B cell (primary cell): ENCODE results near the gene MYO16. TPM values are rescaled to one million over a fixed set of nuclear protein-coding genes. Genes with fewer than 3 reads are reported as not detected.

Source experiments
- ATAC-seq: fragments of 200-7000 bp; cut with Tn5 transposase; one replicate; pipeline ENCODE4 v1.10.0; 2021; ENCODE audit warnings: low read depth, mild to moderate bottlenecking, moderate number of reproducible peaks, moderate library complexity
- CTCF ChIA-PET: fragments of 350-600 bp; sonication (Branson Sonifier 250); formaldehyde crosslinking; loops from one replicate; lab custom pipeline; 2021; ENCODE audit warnings: antibody characterized with exemption, inconsistent platforms; lab: Charles Lee
- POLR2A ChIA-PET: fragments of 350-600 bp; sonication (Branson Sonifier 250); formaldehyde crosslinking; loops from one replicate; lab custom pipeline; 2021; ENCODE audit warnings: antibody characterized with exemption; lab: Charles Lee
- DNase-seq: peaks from one replicate; pipeline ENCODE4 v3.0.0; 2013
- H2AFZ ChIP-seq: 2 replicates; pipeline ENCODE4 v1.6.1; 2012; ENCODE audit warnings: mild to moderate bottlenecking, low read depth, low read length; ENCODE audit not compliant: insufficient read depth, poor library complexity, severe bottlenecking
- H3K27ac ChIP-seq, 2 donors: 1 replicate in 1 of 2; 2 replicates in 1 of 2; pipeline ENCODE4 v1.5.1; 2012 to 2013; ENCODE audit warnings: low read length in 2 of 2, mild to moderate bottlenecking in 2 of 2, moderate library complexity in 1 of 2
- H3K27me3 ChIP-seq, 4 experiments: fragments of 200-600 bp in 1 of 4; sonication (generic) in 1 of 4; replicated peaks in 1 of 4; 1 replicate in 2 of 4; 2 replicates in 2 of 4; pipeline versions ENCODE4 v1.6.1 to v1.7.0; 2013 to 2016; ENCODE audit warnings: low read length in 3 of 4, mild to moderate bottlenecking in 2 of 4, mixed read lengths in 1 of 4, moderate library complexity in 1 of 4; ENCODE audit not compliant: insufficient read depth in 4 of 4, control insufficient read depth in 3 of 4; ENCODE audit errors: control extremely low read depth in 1 of 4
- H3K36me3 ChIP-seq, 2 experiments: replicated peaks in 1 of 2; 1 replicate in 1 of 2; 2 replicates in 1 of 2; pipeline versions ENCODE4 v1.6.1 to v1.7.1; 2013; ENCODE audit warnings: low read length in 1 of 2; ENCODE audit not compliant: insufficient read depth in 2 of 2, control insufficient read depth in 1 of 2; ENCODE audit errors: control extremely low read depth in 1 of 2, extremely low read depth in 1 of 2
- H3K4me1 ChIP-seq, 2 donors: fragments of 200-600 bp in 1 of 2; sonication (generic) in 1 of 2; 1 replicate in 1 of 2; 2 replicates in 1 of 2; pipeline versions ENCODE4 v1.5.1 to v1.6.1; 2013 to 2017; ENCODE audit warnings: low read length in 2 of 2; ENCODE audit not compliant: control insufficient read depth in 2 of 2, insufficient read depth in 2 of 2
- H3K4me2 ChIP-seq: replicated peaks from 2 replicates; pipeline ENCODE3; 2012; ENCODE audit warnings: mild to moderate bottlenecking, low read depth, low read length; ENCODE audit not compliant: poor library complexity, severe bottlenecking
- H3K4me3 ChIP-seq, 5 experiments: fragments of 200-600 bp in 1 of 5; sonication (generic) in 1 of 5; 1 replicate in 3 of 5; 2 replicates in 2 of 5; pipeline versions ENCODE4 v1.5.1 to v1.7.0; 2011 to 2016; ENCODE audit warnings: low read length in 4 of 5, mild to moderate bottlenecking in 4 of 5, low read depth in 2 of 5, control low read depth in 1 of 5, moderate library complexity in 1 of 5; ENCODE audit not compliant: insufficient read depth in 1 of 5; ENCODE audit errors: control extremely low read depth in 1 of 5, extremely low read depth in 1 of 5
- H3K79me2 ChIP-seq: fragments of 200-600 bp; sonication (generic); one replicate; pipeline ENCODE4 v1.6.0; 2016; ENCODE audit warnings: low read length; ENCODE audit not compliant: control insufficient read depth, insufficient read depth
- H3K9ac ChIP-seq: fragments of 200-600 bp; sonication (generic); 2 replicates; pipeline ENCODE4 v1.6.1; 2017; ENCODE audit warnings: mild to moderate bottlenecking, low read length, moderate library complexity
- H3K9me3 ChIP-seq, 3 donors: one replicate each; pipeline versions ENCODE4 v1.6.1 to v1.7.1; 2013; ENCODE audit warnings: low read length in 2 of 3; ENCODE audit not compliant: control insufficient read depth in 2 of 3, insufficient read depth in 1 of 3; ENCODE audit errors: control extremely low read depth in 1 of 3
- H4K20me1 ChIP-seq: 2 replicates; pipeline ENCODE4 v1.6.0; 2012; ENCODE audit warnings: mild to moderate bottlenecking, low read length; ENCODE audit not compliant: insufficient read depth, control insufficient read depth, poor library complexity, severe bottlenecking
- H3K27ac Mint-ChIP-seq: one replicate; pipeline ENCODE4 v1.8.0; 2021; ENCODE audit warnings: mixed read lengths
- H3K27me3 Mint-ChIP-seq: one replicate; pipeline ENCODE4 v1.8.0; 2021; ENCODE audit warnings: mixed read lengths
- H3K4me1 Mint-ChIP-seq: one replicate; pipeline ENCODE4 v1.8.0; 2021; ENCODE audit warnings: mixed read lengths
- H3K4me3 Mint-ChIP-seq: one replicate; pipeline ENCODE4 v1.8.0; 2021; ENCODE audit warnings: mixed read lengths
- H3K9me3 Mint-ChIP-seq: one replicate; pipeline ENCODE4 v1.8.0; 2022; ENCODE audit warnings: mixed read lengths; ENCODE audit not compliant: insufficient read depth
- CTCF ChIP-seq: fragments of 200-600 bp; IDR thresholded peaks from one replicate; pipeline ENCODE4 v1.8.0; 2022; ENCODE audit warnings: antibody characterized with exemption, mild to moderate bottlenecking
- EZH2 ChIP-seq: IDR thresholded peaks from 2 replicates; pipeline ENCODE4 v1.6.1; 2012; ENCODE audit warnings: borderline replicate concordance, low read depth, mild to moderate bottlenecking, moderate library complexity, low read length; ENCODE audit not compliant: insufficient read depth, poor library complexity, severe bottlenecking
- WGBS: methylation state at CpG from one replicate; pipeline ENCODE4 v1.1.5; 2013; ENCODE audit warnings: missing lambda C conversion rate; ENCODE audit not compliant: insufficient coverage; 5-methylcytosine and 5-hydroxymethylcytosine counted together
- intact Hi-C: fragments of 100-400 bp; cut with micrococcal nuclease; formaldehyde crosslinking; loops from one replicate; pipeline ENCODE4 v1.10.0; 2022
- polyA plus RNA-seq: library from polyadenylated mRNA; depleted of rRNA; stranded (reverse); fragments of >200 nt; gene quantifications from 2 replicates; pipeline ENCODE4 v1.2.3, GENCODE V29; 2012
- total RNA-seq, 2 donors: library from RNA; stranded (reverse); fragments of 120-200 nt in 1 of 2; gene quantifications; 1 replicate in 1 of 2; 2 replicates in 1 of 2; pipeline versions ENCODE4 v1.2.3 to v1.2.4, GENCODE V29; 2013 to 2022

Gene MYO16
- total and polyA plus RNA-seq, 2 donors (not counting 1 experiment from before 2014, with no cell fraction given): not detected

GRCh38 chr13:108768035-108768434, 138.6 kb downstream of the MYO16 start:
- no peak overlapping the region for H3K4me2 ChIP-seq
- H3K79me2 ChIP-seq: no peaks in the 10 kb centered on the region
- no peak overlapping the region for H3K27ac ChIP-seq
- intact Hi-C loops: no loop called here
- no peak overlapping the region for H2AFZ ChIP-seq
- no peaks in the 10 kb centered on the region for H4K20me1 ChIP-seq
- Mint-ChIP-seq H3K27ac (no peak overlapping the region), H3K9me3 (no peaks in the 10 kb centered on the region), H3K4me3 (no peak overlapping the region), H3K4me1 (no peaks in the 10 kb centered on the region), H3K27me3 (no peaks in the 10 kb centered on the region)
- POLR2A ChIA-PET: no interaction called here
- CTCF ChIA-PET: no interaction called here
- 75% methylated on average over 2 of the region's 5 CpGs for WGBS
- ATAC-seq (no peak), DNase-seq (no peak)
- TF ChIP-seq CTCF: no peak
- no peak for TF ChIP-seq EZH2
- H3K4me1 ChIP-seq: no peaks in the 10 kb centered on the region
- H3K36me3 ChIP-seq: no peaks in the 10 kb centered on the region
- H3K9me3 ChIP-seq: no peaks in the 10 kb centered on the region
- no peaks in the 10 kb centered on the region for H3K27me3 ChIP-seq
- no peak overlapping the region for H3K4me3 ChIP-seq
- no peak overlapping the region for H3K9ac ChIP-seq

- H3K9me3 Mint-ChIP-seq: no peaks in the 10 kb centered on the region
- no peak for TF ChIP-seq EZH2
- TF ChIP-seq CTCF: no peak
- H3K79me2 ChIP-seq: no peaks in the 10 kb centered on the region
- H3K4me3 Mint-ChIP-seq: no peak overlapping the region
- WGBS: 69% methylated on average over 7 of the region's 10 CpGs
- H4K20me1 ChIP-seq: no peaks in the 10 kb centered on the region
- no peak for DNase-seq
- H3K27me3 Mint-ChIP-seq: no peaks in the 10 kb centered on the region
- no peaks in the 10 kb centered on the region for H3K4me1 Mint-ChIP-seq
- intact Hi-C loops: no loop called here
- no peaks in the 10 kb centered on the region for H3K4me1 ChIP-seq
- no peak overlapping the region for H3K27ac ChIP-seq
- H3K9ac ChIP-seq: no peak overlapping the region
- no peak overlapping the region for H3K4me2 ChIP-seq
- ATAC-seq: no peak
- no peaks in the 10 kb centered on the region for H3K9me3 ChIP-seq
- H3K4me3 ChIP-seq: no peak overlapping the region
- no peaks in the 10 kb centered on the region for H3K27me3 ChIP-seq
- no peak overlapping the region for H3K27ac Mint-ChIP-seq
- POLR2A ChIA-PET: no interaction called here
- no peak overlapping the region for H2AFZ ChIP-seq
- H3K36me3 ChIP-seq: no peaks in the 10 kb centered on the region
- CTCF ChIA-PET: no interaction called here
Observed at GRCh38 chr13:108769213-108770070, 140.0 kb downstream of the MYO16 start.
